ENCODE results near the gene ATP8A1.

DNA sequence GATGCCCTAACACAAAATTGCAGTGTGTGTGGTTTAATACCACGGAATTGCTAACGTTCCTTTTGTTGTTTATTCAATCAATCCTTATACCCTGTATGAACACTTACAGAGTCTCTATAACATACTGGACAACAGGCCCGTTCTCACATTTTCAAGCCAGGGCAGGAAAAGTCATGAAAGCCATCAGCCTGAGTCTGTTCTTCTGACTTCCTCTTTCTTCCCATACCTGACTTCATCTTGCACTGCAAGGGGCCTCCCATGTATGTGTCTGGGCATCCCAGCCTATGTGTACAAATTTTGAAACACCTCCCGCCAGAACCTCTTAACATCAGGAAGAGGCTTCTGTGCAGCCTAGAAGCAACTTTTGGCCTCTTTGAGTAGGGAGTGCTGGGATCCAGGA is 264.5 kb downstream of the ATP8A1 start:
- TF ChIP-seq POLR2A (IDR thresholded peaks at IDR 0.05): no peak
- TF ChIP-seq CTCF (IDR thresholded peaks at IDR 0.05): no peak
- TF ChIP-seq POLR2AphosphoS5 (IDR thresholded peaks at IDR 0.05): no peak

Data from prostate gland (tissue), 2 donors.